Measurements from ENCODE around the gene PTMS. TPM values are rescaled to one million over a fixed set of nuclear protein-coding genes. Genes with fewer than 3 reads are reported as not detected.

Gene PTMS
- total and polyA plus RNA-seq, 9 of the 15 experiments (the other 6 are each of a cell fraction or from before 2014, with no cell fraction given) = 5.1 to 287 (median 78.5) TPM

- TF ChIP-seq PCBP1 (IDR thresholded peaks at IDR 0.05; ENCODE audit: low read depth, low read length, poor library complexity, severe bottlenecking) = no peak
- TF ChIP-seq U2AF2 (optimal IDR thresholded peaks at IDR 0.05; ENCODE audit: low read depth, low read length) = no peak
- TF ChIP-seq, protein P1, sequence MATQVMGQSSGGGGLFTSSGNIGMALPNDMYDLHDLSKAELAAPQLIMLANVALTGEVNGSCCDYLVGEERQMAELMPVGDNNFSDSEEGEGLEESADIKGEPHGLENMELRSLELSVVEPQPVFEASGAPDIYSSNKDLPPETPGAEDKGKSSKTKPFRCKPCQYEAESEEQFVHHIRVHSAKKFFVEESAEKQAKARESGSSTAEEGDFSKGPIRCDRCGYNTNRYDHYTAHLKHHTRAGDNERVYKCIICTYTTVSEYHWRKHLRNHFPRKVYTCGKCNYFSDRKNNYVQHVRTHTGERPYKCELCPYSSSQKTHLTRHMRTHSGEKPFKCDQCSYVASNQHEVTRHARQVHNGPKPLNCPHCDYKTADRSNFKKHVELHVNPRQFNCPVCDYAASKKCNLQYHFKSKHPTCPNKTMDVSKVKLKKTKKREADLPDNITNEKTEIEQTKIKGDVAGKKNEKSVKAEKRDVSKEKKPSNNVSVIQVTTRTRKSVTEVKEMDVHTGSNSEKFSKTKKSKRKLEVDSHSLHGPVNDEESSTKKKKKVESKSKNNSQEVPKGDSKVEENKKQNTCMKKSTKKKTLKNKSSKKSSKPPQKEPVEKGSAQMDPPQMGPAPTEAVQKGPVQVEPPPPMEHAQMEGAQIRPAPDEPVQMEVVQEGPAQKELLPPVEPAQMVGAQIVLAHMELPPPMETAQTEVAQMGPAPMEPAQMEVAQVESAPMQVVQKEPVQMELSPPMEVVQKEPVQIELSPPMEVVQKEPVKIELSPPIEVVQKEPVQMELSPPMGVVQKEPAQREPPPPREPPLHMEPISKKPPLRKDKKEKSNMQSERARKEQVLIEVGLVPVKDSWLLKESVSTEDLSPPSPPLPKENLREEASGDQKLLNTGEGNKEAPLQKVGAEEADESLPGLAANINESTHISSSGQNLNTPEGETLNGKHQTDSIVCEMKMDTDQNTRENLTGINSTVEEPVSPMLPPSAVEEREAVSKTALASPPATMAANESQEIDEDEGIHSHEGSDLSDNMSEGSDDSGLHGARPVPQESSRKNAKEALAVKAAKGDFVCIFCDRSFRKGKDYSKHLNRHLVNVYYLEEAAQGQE (IDR thresholded peaks at IDR 0.05; ENCODE audit: borderline replicate concordance) = no peak
- TF ChIP-seq, protein P1 (CRISPR knock-in tag; IDR thresholded peaks at IDR 0.05; ENCODE audit: low read depth) = no peak
- no peak for TF ChIP-seq ZKSCAN8 (CRISPR knock-in tag; IDR thresholded peaks at IDR 0.05)
- no peak for TF ChIP-seq SIN3A (IDR thresholded peaks at IDR 0.05; ENCODE audit: borderline replicate concordance in 2 of 2, control insufficient read depth in 1 of 2, low read depth in 2 of 2, low read length in 2 of 2)
- no peak for TF ChIP-seq ZZZ3 (IDR thresholded peaks at IDR 0.05)
- no peak for TF ChIP-seq MEF2A (IDR thresholded peaks at IDR 0.05; ENCODE audit: control insufficient read depth, low read depth, low read length)
- no peak for TF ChIP-seq MYC (IDR thresholded peaks at IDR 0.05; ENCODE audit: low read depth, low read length)
- no peak for TF ChIP-seq MYC (CRISPR knock-in tag; IDR thresholded peaks at IDR 0.05; ENCODE audit: borderline replicate concordance, low read depth)
- TF ChIP-seq ETV6 (IDR thresholded peaks at IDR 0.05; ENCODE audit: borderline replicate concordance in 1 of 2, low read depth in 2 of 2, low read length in 1 of 2) = no peak
- no peak for TF ChIP-seq ETV6 (CRISPR knock-in tag; IDR thresholded peaks at IDR 0.05; ENCODE audit: borderline replicate concordance)
- no peak for TF ChIP-seq EWSR1 (IDR thresholded peaks at IDR 0.05; ENCODE audit: borderline replicate concordance, low read depth, partially characterized antibody)
- TF ChIP-seq CCAR2 (IDR thresholded peaks at IDR 0.05; ENCODE audit: low read depth, low read length) = no peak
- TF ChIP-seq ELF2 (CRISPR knock-in tag; IDR thresholded peaks at IDR 0.05) = no peak
- Histone ChIP-seq H3K9ac (ENCODE audit: insufficient read depth in 1 of 2, low read depth in 2 of 2, low read length in 2 of 2) (no peak overlapping the region; a peak in 1 of 4 replicates), H3K4me1 (replicated peaks in 1 of 2; ENCODE audit: control insufficient read depth in 2 of 2, insufficient read depth in 2 of 2, low read length in 2 of 2) (peaks cover 5 to 45% of the 10 kb centered on the region in 2 experiments; a peak in 4 of 5 replicates), H3K36me3 (ENCODE audit: control insufficient read depth, insufficient read depth, low read length) (peaks cover 19% of the 10 kb centered on the region; the same call in 2 of the 3 replicates), H3K9me3 (replicated peaks; ENCODE audit: control insufficient read depth, insufficient read depth, low read depth, low read length) (no peaks in the 10 kb centered on the region), H3K4me3 (no peak overlapping the region), H3K4me2 (ENCODE audit: insufficient read depth, low read length) (no peak overlapping the region), H2AFZ (ENCODE audit: low read depth, low read length) (no peak overlapping the region), H3K27ac (ENCODE audit: extremely low read depth, low read depth, low read length) (no peak overlapping the region), H3K9me1 (ENCODE audit: control insufficient read depth, insufficient read depth, low read length) (no peaks in the 10 kb centered on the region), H3K79me2 (ENCODE audit: control insufficient read depth, insufficient read depth, low read length) (no peaks in the 10 kb centered on the region), H4K20me1 (replicated peaks; ENCODE audit: control insufficient read depth, insufficient read depth, low read length) (no peaks in the 10 kb centered on the region), H3K27me3 (ENCODE audit: control insufficient read depth in 2 of 2, insufficient read depth in 2 of 2, low read length in 2 of 2) (no peaks in the 10 kb centered on the region)
- intact Hi-C loops (cut with micrococcal nuclease) = loop anchor here (5.0 kb wide), 2 partner anchors 53 to 157 kb away; partner anchors contain the start of gene P3H3
- CTCF ChIA-PET (ENCODE audit: low intra/inter-chr PET ratio) = no interaction called here
- BruUV-seq (replicated peaks) = no TSS peak
- POLR2A ChIA-PET = interaction anchor here (0.6 to 1.6 kb wide), 3 partner anchors 10 to 210 kb away, joined by 3 to 6 read pairs (median 3); partner anchors contain the start of gene COPS7A
- ATAC-seq (no peak), DNase-seq (ENCODE audit: extremely low read depth in 1 of 4, low spot score in 3 of 4) (no peak), FAIRE-seq (no peak)
- 78% methylated on average over 9 of the region's 15 CpGs for WGBS (ENCODE audit: insufficient coverage, low coverage, missing lambda C conversion rate)
- in situ Hi-C loops (cut with MboI) = no loop called here
These were observed 8.4 kb downstream of the PTMS start for GRCh38 chr12:6774499-6775062.

All from K562 (cell line).